HepG2 (cell line): Measurements from ENCODE around the gene MTA1. TPM values are rescaled to one million over a fixed set of nuclear protein-coding genes. Genes with fewer than 3 reads are reported as not detected.

Experiments
- BRCA1 ChIP-seq: sonication (generic); formaldehyde crosslinking; IDR thresholded peaks from 2 replicates; pipeline ENCODE4 v1.4.0; 2020; ENCODE audit warnings: missing genetic modification reagents
- CREB1 ChIP-seq, 2 experiments: fragments of 450-650 bp in 1 of 2; IDR thresholded peaks; 2 replicates each; pipeline ENCODE4 v1.6.1; 2016 to 2017; ENCODE audit warnings: control low read depth in 1 of 2, mild to moderate bottlenecking in 1 of 2, missing compliant biosample characterization in 1 of 2, missing genetic modification characterization in 1 of 2
- ERF ChIP-seq: IDR thresholded peaks from 2 replicates; pipeline ENCODE4 v1.6.1; 2018; ENCODE audit warnings: missing biosample characterization, missing genetic modification reagents
- HHEX ChIP-seq: IDR thresholded peaks from 2 replicates; pipeline ENCODE4 v1.6.1; 2016; ENCODE audit warnings: control low read depth
- KAT8 ChIP-seq: IDR thresholded peaks from 2 replicates; pipeline ENCODE4 v1.6.1; 2016; ENCODE audit warnings: missing genetic modification reagents, missing compliant biosample characterization
- KLF15 ChIP-seq: sonication (generic); formaldehyde crosslinking; IDR thresholded peaks from 2 replicates; pipeline ENCODE4 v1.8.1; 2023; ENCODE audit warnings: borderline replicate concordance, mild to moderate bottlenecking, inconsistent platforms, missing genetic modification reagents, mixed read lengths
- MTF1 ChIP-seq: sonication (generic); formaldehyde crosslinking; IDR thresholded peaks from 2 replicates; pipeline ENCODE4 v1.5.0; 2020; ENCODE audit warnings: missing genetic modification reagents
- MYC ChIP-seq: sonication (generic); formaldehyde crosslinking; IDR thresholded peaks from 2 replicates; pipeline ENCODE4 v1.9.0; 2021; ENCODE audit warnings: missing genetic modification reagents, borderline replicate concordance
- RARA ChIP-seq: IDR thresholded peaks from 2 replicates; pipeline ENCODE4 v1.6.1; 2016; ENCODE audit warnings: missing genetic modification reagents, missing compliant biosample characterization
- SP4 ChIP-seq: sonication (generic); formaldehyde crosslinking; IDR thresholded peaks from 2 replicates; pipeline ENCODE4 v1.8.1; 2023; ENCODE audit warnings: mild to moderate bottlenecking, missing genetic modification reagents
- SPEN ChIP-seq: sonication (generic); formaldehyde crosslinking; IDR thresholded peaks from 2 replicates; pipeline ENCODE4 v1.5.1; 2020; ENCODE audit warnings: low read depth, mild to moderate bottlenecking, missing genetic modification reagents
- STAT6 ChIP-seq: sonication (generic); formaldehyde crosslinking; IDR thresholded peaks from 2 replicates; pipeline ENCODE4 v1.4.0; 2020; ENCODE audit warnings: missing genetic modification reagents, mild to moderate bottlenecking, borderline replicate concordance
- TBL1XR1 ChIP-seq: fragments of 150-350 bp; IDR thresholded peaks from 2 replicates; pipeline ENCODE4 v1.6.1; 2014; ENCODE audit warnings: borderline replicate concordance, low read length; ENCODE audit not compliant: partially characterized antibody
- ZBTB2 ChIP-seq: sonication (generic); formaldehyde crosslinking; IDR thresholded peaks from 2 replicates; pipeline ENCODE4 v1.8.0; 2022; ENCODE audit warnings: low read depth, missing genetic modification reagents
- ZBTB38 ChIP-seq: sonication (generic); formaldehyde crosslinking; IDR thresholded peaks from 2 replicates; pipeline ENCODE4 v1.5.1; 2020; ENCODE audit warnings: mild to moderate bottlenecking, missing genetic modification reagents
- ZFP36L1 ChIP-seq: sonication (generic); formaldehyde crosslinking; IDR thresholded peaks from 2 replicates; pipeline ENCODE4 v1.8.0; 2022; ENCODE audit warnings: mild to moderate bottlenecking, missing genetic modification reagents, moderate library complexity
- ZIK1 ChIP-seq: sonication (generic); formaldehyde crosslinking; IDR thresholded peaks from 2 replicates; pipeline ENCODE4 v1.5.0; 2020; ENCODE audit warnings: mild to moderate bottlenecking, low read depth, missing genetic modification reagents, borderline replicate concordance
- ZNF124 ChIP-seq: sonication (generic); formaldehyde crosslinking; IDR thresholded peaks from 2 replicates; pipeline ENCODE4 v1.4.0; 2020; ENCODE audit warnings: missing genetic modification reagents
- ZNF276 ChIP-seq: sonication (generic); formaldehyde crosslinking; IDR thresholded peaks from 2 replicates; pipeline ENCODE4 v1.4.0; 2020; ENCODE audit warnings: mild to moderate bottlenecking, low read depth, missing genetic modification reagents
- ZNF367 ChIP-seq: sonication (generic); formaldehyde crosslinking; IDR thresholded peaks from 2 replicates; pipeline ENCODE4 v1.4.0; 2020; ENCODE audit warnings: missing genetic modification reagents, borderline replicate concordance
- ZNF446 ChIP-seq: sonication (generic); formaldehyde crosslinking; IDR thresholded peaks from 2 replicates; pipeline ENCODE4 v1.5.0; 2020; ENCODE audit warnings: mild to moderate bottlenecking, missing genetic modification reagents
- ZNF629 ChIP-seq: sonication (generic); formaldehyde crosslinking; conservative IDR thresholded peaks from 2 replicates; pipeline ENCODE4 v1.5.0; 2020; ENCODE audit warnings: missing genetic modification reagents
- ZNF691 ChIP-seq: sonication (generic); formaldehyde crosslinking; IDR thresholded peaks from 2 replicates; pipeline ENCODE4 v1.4.0; 2020; ENCODE audit warnings: missing genetic modification reagents, low read depth, mild to moderate bottlenecking, borderline replicate concordance
- ZNF720 ChIP-seq: sonication (generic); formaldehyde crosslinking; IDR thresholded peaks from 2 replicates; pipeline ENCODE4 v1.4.0; 2020; ENCODE audit warnings: missing genetic modification reagents
- polyA plus RNA-seq, 8 experiments: library from polyadenylated mRNA; depleted of rRNA in 3 of 8; stranded (reverse) in 7 of 8; unstranded in 1 of 8; fragments of >200 nt; fragmentation: Illumina TruSeq in 4 of 8; extraction: Trizol in 4 of 8; gene quantifications; 2 replicates each; pipeline versions ENCODE4 v1.2.1 to v1.2.3, GENCODE V29; 2011 to 2016; ENCODE audit warnings: low read depth in 4 of 8, missing spikeins in 1 of 8, mixed read lengths in 1 of 8; ENCODE audit not compliant: insufficient read depth in 1 of 8
- total RNA-seq, 5 experiments: library from RNA; depleted of rRNA; stranded (reverse); fragments of >200 nt; fragmentation: Illumina TruSeq; extraction: Trizol; gene quantifications; 2 replicates each; pipeline ENCODE4 v1.2.3, GENCODE V29; 2016; ENCODE audit warnings: low read depth in 1 of 5

The MTA1 gene
- total and polyA plus RNA-seq, 2 of the 13 experiments (the other 11 are each of a cell fraction or from before 2014, with no cell fraction given), result 35.2 to 85.8 TPM

GRCh38 chr14:105503935-105504692 is 84.5 kb downstream of the MTA1 start (continued):
- TF ChIP-seq ZNF124, result 0 out of 2 replicates have a peak, but pooled peaks have one; percentile 36
- no peak for TF ChIP-seq ZIK1 (CRISPR knock-in tag)
- peak; percentile 76; the same call in 1 of the 2 replicates for TF ChIP-seq MTF1 (CRISPR knock-in tag)
- TF ChIP-seq ZBTB38 (CRISPR knock-in tag), result peak; percentile 23; the same call in 1 of the 2 replicates
- no peak for TF ChIP-seq ZFP36L1 (CRISPR knock-in tag)
- TF ChIP-seq STAT6, result no peak
- TF ChIP-seq SPEN (CRISPR knock-in tag), result peak; percentile 77; the same call in 1 of the 2 replicates
- TF ChIP-seq RARA, result no peak
- no peak for TF ChIP-seq BRCA1 (CRISPR knock-in tag)
- TF ChIP-seq ZNF446 (CRISPR knock-in tag), result no peak
- peak; percentile 34; the same call in 1 of the 2 replicates for TF ChIP-seq SP4 (CRISPR knock-in tag)
- TF ChIP-seq ZNF276 (CRISPR knock-in tag), result no peak
- TF ChIP-seq ZNF629 (CRISPR knock-in tag), result no peak
- TF ChIP-seq ZBTB2, result no peak
- TF ChIP-seq ZNF367, result no peak
- peak; percentile 32; the same call in 1 of the 2 replicates for TF ChIP-seq MYC (CRISPR knock-in tag)
- TF ChIP-seq HHEX (CRISPR knock-in tag), result no peak
- TF ChIP-seq ERF (CRISPR knock-in tag), result peak; percentile 22; the same call in 1 of the 2 replicates
- TF ChIP-seq CREB1 (IDR thresholded peaks at IDR 0.05), result no peak
- no peak for TF ChIP-seq CREB1 (CRISPR knock-in tag; IDR thresholded peaks at IDR 0.05)
- no peak for TF ChIP-seq TBL1XR1
- TF ChIP-seq ZNF720, result no peak
- no peak for TF ChIP-seq ZNF691 (CRISPR knock-in tag)
- no peak for TF ChIP-seq KAT8 (CRISPR knock-in tag)
- TF ChIP-seq KLF15 (CRISPR knock-in tag), result no peak
